HFFc6 (cell line): Measurements from ENCODE around the gene FAM222A. TPM values are rescaled to one million over a fixed set of nuclear protein-coding genes. Genes with fewer than 3 reads are reported as not detected.

Experiments
- DNase-seq: peaks from one replicate; pipeline ENCODE4 v3.0.0-alpha.2; 2018
- H3K27ac Mint-ChIP-seq: 2 replicates; pipeline ENCODE4 v1.8.0; 2020; ENCODE audit warnings: mild to moderate bottlenecking, mixed read lengths
- H3K27me3 Mint-ChIP-seq: 2 replicates; pipeline ENCODE4 v1.8.0; 2021; ENCODE audit warnings: mild to moderate bottlenecking, moderate library complexity, mixed read lengths; ENCODE audit not compliant: insufficient read depth
- H3K36me3 Mint-ChIP-seq: 2 replicates; pipeline ENCODE4 v1.8.0; 2021; ENCODE audit warnings: low read depth, mixed read lengths
- H3K4me1 Mint-ChIP-seq: 2 replicates; pipeline ENCODE4 v1.8.0; 2020; ENCODE audit warnings: low read depth, mixed read lengths
- H3K4me3 Mint-ChIP-seq: 2 replicates; pipeline ENCODE4 v1.8.0; 2020; ENCODE audit warnings: mild to moderate bottlenecking, moderate library complexity, mixed read lengths
- H3K9me3 Mint-ChIP-seq: 2 replicates; pipeline ENCODE4 v1.8.0; 2020; ENCODE audit warnings: mild to moderate bottlenecking, mixed read lengths
- total RNA-seq, 6 experiments: library from RNA; stranded (reverse); fragmentation: NEBNext Ultra II Directional; extraction: Animal tissue kit (Norgen Biotek cat#: 25700); gene quantifications; 2 replicates in 1 of 6; 3 replicates in 5 of 6; pipeline ENCODE4 v1.2.3, GENCODE V29; 2021
- TF ChIP-seq, protein P1 (sequence below): fragments of 200-600 bp; sonication (generic); IDR thresholded peaks from 2 replicates; pipeline ENCODE4 v1.5.0; 2021; ENCODE audit warnings: antibody characterized with exemption, mild to moderate bottlenecking

Gene FAM222A
- total RNA-seq, 6 experiments from 2014 or later, result 0.46 to 0.65 (median 0.64) TPM

DNA sequence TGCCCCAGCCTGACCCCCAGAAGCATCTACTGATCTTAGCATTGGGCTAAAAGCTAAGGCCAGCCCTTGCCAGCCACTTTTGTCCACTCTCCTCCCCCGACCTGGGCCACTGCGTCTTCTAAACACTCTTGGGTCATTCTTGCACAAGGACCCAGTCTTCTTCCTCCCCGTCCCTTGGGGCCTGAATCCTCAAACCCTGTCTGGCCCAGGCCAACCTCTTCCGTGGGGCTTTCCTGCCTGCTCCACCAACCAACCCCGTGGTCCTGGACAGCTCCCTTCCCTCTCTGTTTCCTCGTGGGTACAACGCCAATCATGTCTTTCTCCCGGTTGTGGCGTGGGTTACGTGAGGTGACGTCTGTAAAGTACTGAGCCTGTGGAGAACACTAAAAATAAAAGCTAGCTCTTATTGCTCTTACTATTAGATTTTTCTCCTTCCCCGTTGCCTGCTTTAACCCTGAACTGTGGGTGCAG is 21.5 kb downstream of the FAM222A start:
- no peak for DNase-seq
- TF ChIP-seq, protein P1, sequence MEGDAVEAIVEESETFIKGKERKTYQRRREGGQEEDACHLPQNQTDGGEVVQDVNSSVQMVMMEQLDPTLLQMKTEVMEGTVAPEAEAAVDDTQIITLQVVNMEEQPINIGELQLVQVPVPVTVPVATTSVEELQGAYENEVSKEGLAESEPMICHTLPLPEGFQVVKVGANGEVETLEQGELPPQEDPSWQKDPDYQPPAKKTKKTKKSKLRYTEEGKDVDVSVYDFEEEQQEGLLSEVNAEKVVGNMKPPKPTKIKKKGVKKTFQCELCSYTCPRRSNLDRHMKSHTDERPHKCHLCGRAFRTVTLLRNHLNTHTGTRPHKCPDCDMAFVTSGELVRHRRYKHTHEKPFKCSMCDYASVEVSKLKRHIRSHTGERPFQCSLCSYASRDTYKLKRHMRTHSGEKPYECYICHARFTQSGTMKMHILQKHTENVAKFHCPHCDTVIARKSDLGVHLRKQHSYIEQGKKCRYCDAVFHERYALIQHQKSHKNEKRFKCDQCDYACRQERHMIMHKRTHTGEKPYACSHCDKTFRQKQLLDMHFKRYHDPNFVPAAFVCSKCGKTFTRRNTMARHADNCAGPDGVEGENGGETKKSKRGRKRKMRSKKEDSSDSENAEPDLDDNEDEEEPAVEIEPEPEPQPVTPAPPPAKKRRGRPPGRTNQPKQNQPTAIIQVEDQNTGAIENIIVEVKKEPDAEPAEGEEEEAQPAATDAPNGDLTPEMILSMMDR, result no peak
- Mint-ChIP-seq H3K36me3 (no peaks in the 10 kb centered on the region), H3K4me1 (peaks cover 17% of the 10 kb centered on the region), H3K27me3 (peaks cover 48% of the 10 kb centered on the region), H3K9me3 (no peaks in the 10 kb centered on the region), H3K27ac (no peak overlapping the region), H3K4me3 (no peak overlapping the region)

DNA sequence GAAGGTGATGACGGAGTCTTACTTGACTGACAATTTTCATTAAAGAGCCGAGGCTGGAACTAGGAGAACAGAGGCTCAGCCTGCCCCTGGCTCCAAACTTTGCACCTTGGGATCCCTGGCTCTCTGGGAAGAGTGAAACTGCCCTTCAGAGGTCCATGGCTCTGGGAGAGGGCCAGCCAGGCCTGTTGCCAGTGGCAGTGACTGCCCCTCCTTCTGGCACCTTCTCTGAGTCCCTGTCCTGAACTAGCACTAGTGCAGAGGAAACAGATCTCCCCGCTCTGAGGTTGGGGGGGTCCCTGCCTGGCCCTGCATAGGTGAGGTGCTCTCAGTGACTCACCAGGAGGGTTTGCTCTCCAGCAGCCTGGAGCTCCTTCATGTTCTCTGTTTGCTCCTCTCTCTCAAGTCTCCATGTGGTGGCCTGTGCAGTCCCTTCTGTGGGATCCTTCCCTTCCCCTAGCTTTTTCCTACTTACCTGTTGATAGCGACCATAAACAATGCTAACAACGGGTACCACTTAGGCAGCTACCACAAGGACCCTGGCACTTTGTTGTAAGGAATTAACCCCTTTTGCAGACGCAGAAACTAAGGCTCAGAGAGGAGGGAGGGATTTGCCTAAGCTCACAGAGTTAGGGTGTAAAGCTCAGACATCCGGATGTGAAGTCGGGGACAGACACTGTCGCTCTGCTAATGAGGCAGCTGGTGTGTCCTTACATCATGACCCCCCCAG is 22.4 kb downstream of the FAM222A start:
- peaks cover 17% of the 10 kb centered on the region for H3K4me1 Mint-ChIP-seq
- no peak overlapping the region for H3K27ac Mint-ChIP-seq
- DNase-seq, result no peak
- H3K9me3 Mint-ChIP-seq, result no peaks in the 10 kb centered on the region
- H3K36me3 Mint-ChIP-seq, result no peaks in the 10 kb centered on the region
- TF ChIP-seq, protein P1, result no peak
- H3K27me3 Mint-ChIP-seq, result peaks cover 45% of the 10 kb centered on the region
- no peak overlapping the region for H3K4me3 Mint-ChIP-seq

DNA sequence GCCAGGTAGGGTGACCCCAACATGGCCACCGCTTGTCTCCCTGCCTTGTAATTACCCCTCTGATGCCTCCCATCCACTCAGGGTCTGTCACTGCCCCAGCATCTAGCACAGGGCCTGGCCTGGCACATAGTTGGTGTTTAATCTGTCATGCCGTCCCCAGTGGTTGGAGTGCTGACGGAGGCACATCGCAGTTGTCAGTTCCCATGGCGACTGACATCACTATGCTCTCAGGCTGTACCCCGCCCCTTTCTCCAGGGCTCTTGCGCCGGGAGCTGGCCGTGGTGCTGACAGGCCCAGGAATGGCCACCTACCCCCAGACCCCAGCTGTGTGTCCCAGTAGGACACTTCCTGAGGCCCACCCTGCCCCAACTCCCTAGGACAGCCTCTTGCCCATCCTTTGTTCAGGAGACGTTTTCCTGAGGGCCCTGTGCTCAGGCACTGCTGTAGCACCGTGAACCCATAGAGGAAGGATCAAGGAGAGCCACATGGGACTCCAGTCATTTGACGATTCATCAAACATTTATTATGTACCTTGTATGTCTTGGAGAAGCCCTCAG is 23.0 kb downstream of the FAM222A start:
- Mint-ChIP-seq H3K4me3 (no peak overlapping the region), H3K9me3 (no peaks in the 10 kb centered on the region), H3K4me1 (peaks cover 17% of the 10 kb centered on the region)

DNA sequence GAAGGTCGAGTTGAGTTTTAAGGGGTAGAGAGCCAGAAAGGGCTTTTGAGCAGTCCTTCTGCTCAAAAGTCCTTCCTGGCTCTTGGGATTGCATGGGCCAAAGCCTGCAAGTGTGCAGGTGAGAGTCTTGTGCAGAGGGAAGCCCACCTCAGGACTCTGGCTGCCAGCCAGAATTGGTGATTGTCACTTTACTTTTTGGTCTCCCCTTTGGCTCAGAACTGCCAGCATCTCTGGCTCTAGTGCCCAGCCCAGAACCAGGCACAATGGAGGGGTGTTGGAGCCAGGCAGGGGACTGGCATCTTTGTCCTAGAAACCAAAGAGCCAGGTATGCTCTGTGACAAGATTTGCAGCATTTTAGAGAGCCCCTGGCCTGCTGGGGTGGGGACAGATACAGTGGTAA is 23.5 kb downstream of the FAM222A start:
- H3K4me3 Mint-ChIP-seq, result no peak overlapping the region
- peaks cover 39% of the 10 kb centered on the region for H3K27me3 Mint-ChIP-seq
- peaks cover 17% of the 10 kb centered on the region for H3K4me1 Mint-ChIP-seq
- no peaks in the 10 kb centered on the region for H3K9me3 Mint-ChIP-seq
- TF ChIP-seq, protein P1, result no peak
- no peak overlapping the region for H3K27ac Mint-ChIP-seq
- no peak for DNase-seq
- H3K36me3 Mint-ChIP-seq, result no peaks in the 10 kb centered on the region

More for the DNA sequence above, 23.0 kb downstream of the FAM222A start:
- H3K36me3 Mint-ChIP-seq, result no peaks in the 10 kb centered on the region
- TF ChIP-seq, protein P1, result no peak
- DNase-seq, result peak; percentile 51
- peaks cover 44% of the 10 kb centered on the region for H3K27me3 Mint-ChIP-seq
- H3K27ac Mint-ChIP-seq, result no peak overlapping the region

DNA sequence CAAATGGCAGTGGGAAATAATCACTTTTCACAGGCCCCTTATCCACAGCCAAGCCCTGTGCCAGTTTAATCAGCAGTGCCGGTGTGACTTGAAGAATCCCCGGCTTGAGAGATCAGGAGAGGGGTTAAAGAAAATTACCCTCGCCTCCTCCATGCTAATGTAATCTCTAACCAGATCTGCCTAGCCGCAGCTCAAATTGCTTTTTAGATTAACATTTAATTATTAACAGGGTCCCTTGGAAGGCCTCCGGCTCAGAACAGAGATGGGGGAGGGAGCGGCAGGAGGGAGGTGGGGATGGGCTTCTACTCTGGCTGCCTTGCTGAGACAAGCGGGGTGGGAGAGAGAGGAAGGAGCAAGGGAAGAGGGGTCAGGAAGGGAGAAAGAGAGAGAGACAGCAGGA is 24.0 kb downstream of the FAM222A start:
- H3K4me3 Mint-ChIP-seq, result no peak overlapping the region
- no peaks in the 10 kb centered on the region for H3K36me3 Mint-ChIP-seq
- TF ChIP-seq, protein P1, result no peak
- H3K27me3 Mint-ChIP-seq, result peaks cover 38% of the 10 kb centered on the region
- H3K4me1 Mint-ChIP-seq, result peaks cover 17% of the 10 kb centered on the region
- H3K27ac Mint-ChIP-seq, result no peak overlapping the region
- DNase-seq, result no peak
- H3K9me3 Mint-ChIP-seq, result no peaks in the 10 kb centered on the region
